OCI-LY7 (cell line): Measurements from ENCODE around the gene AREL1. TPM values are rescaled to one million over a fixed set of nuclear protein-coding genes. Genes with fewer than 3 reads are reported as not detected.

Source experiments
- BruUV-seq: library from RNA; stranded (reverse); fragments of 400-500 nt; replicated peaks from 2 replicates; lab custom pipeline; 2021; lab: Mats Ljungman, UMichigan
- CTCF ChIA-PET: fragments of 300-600 bp; sonication (Branson Sonifier 250); formaldehyde crosslinking; loops from one replicate; lab custom pipeline; 2022; ENCODE audit warnings: antibody characterized with exemption; ENCODE audit not compliant: unreplicated experiment; lab: Charles Lee
- POLR2A ChIA-PET: fragments of 300-600 bp; sonication (Branson Sonifier 250); formaldehyde crosslinking; loops from one replicate; lab custom pipeline; 2022; ENCODE audit warnings: antibody characterized with exemption; lab: Charles Lee
- DNase-seq: peaks from one replicate; pipeline ENCODE4 v3.0.0-alpha.2; 2015; ENCODE audit warnings: low spot score
- H2AFZ ChIP-seq: fragments of 200-600 bp; sonication (generic), shearing (Covaris generic); 2 replicates; pipeline ENCODE4 v1.6.1; 2014; ENCODE audit warnings: mild to moderate bottlenecking, antibody characterized with exemption, low read length, moderate library complexity
- H3K27ac ChIP-seq: fragments of 200-600 bp; sonication (generic); 2 replicates; pipeline ENCODE4 v1.5.1; 2014; ENCODE audit warnings: mixed run types, low read depth, mild to moderate bottlenecking, moderate library complexity, low read length, inconsistent platforms; ENCODE audit not compliant: poor library complexity, severe bottlenecking
- H3K36me3 ChIP-seq: fragments of 200-600 bp; sonication (generic); 2 replicates; pipeline ENCODE4 v1.6.1; 2014; ENCODE audit warnings: mild to moderate bottlenecking, antibody characterized with exemption, low read length, moderate library complexity, mixed read lengths; ENCODE audit not compliant: insufficient read depth
- H3K4me1 ChIP-seq: fragments of 200-600 bp; sonication (generic); 2 replicates; pipeline ENCODE4 v1.5.1; 2014; ENCODE audit warnings: mild to moderate bottlenecking, low read length; ENCODE audit not compliant: insufficient read depth, poor library complexity, severe bottlenecking
- H3K4me2 ChIP-seq: fragments of 200-600 bp; sonication (generic); 2 replicates; pipeline ENCODE4 v1.6.1; 2014; ENCODE audit warnings: mild to moderate bottlenecking, low read length
- H3K4me3 ChIP-seq: fragments of 200-600 bp; sonication (generic); 2 replicates; pipeline ENCODE4 v1.5.1; 2014; ENCODE audit warnings: mild to moderate bottlenecking, low read depth, low read length; ENCODE audit not compliant: poor library complexity, severe bottlenecking
- H3K79me2 ChIP-seq: fragments of 200-600 bp; sonication (generic); 2 replicates; pipeline ENCODE4 v1.6.1; 2016; ENCODE audit warnings: low read depth, mild to moderate bottlenecking, low read length, moderate library complexity, mixed read lengths; ENCODE audit not compliant: insufficient read depth
- H3K9me2 ChIP-seq: fragments of 200-600 bp; sonication (generic); 2 replicates; pipeline ENCODE4 v1.6.1; 2016; ENCODE audit warnings: mild to moderate bottlenecking, low read length, mixed read lengths; ENCODE audit not compliant: insufficient read depth
- H3K9me3 ChIP-seq: fragments of 200-600 bp; sonication (generic); 2 replicates; pipeline ENCODE4 v1.6.1; 2014; ENCODE audit warnings: mild to moderate bottlenecking, mixed run types, low read length, mixed read lengths
- H4K20me1 ChIP-seq: fragments of 200-600 bp; sonication (generic); 2 replicates; pipeline ENCODE4 v1.6.1; 2014; ENCODE audit warnings: mild to moderate bottlenecking, antibody characterized with exemption, low read length, moderate library complexity, mixed read lengths; ENCODE audit not compliant: insufficient read depth
- CTCF ChIP-seq: fragments of 200-600 bp; sonication (generic); conservative IDR thresholded peaks from 2 replicates; pipeline ENCODE4 v1.5.1; 2014; ENCODE audit warnings: mild to moderate bottlenecking, antibody characterized with exemption, low read length, moderate library complexity, mixed read lengths
- EZH2phosphoT487 ChIP-seq: fragments of 200-600 bp; sonication (generic); IDR thresholded peaks from 2 replicates; pipeline ENCODE4 v1.6.1; 2018; ENCODE audit warnings: low read depth, borderline replicate concordance, mild to moderate bottlenecking, mixed run types, antibody characterized with exemption, low read length, moderate library complexity, mixed read lengths
- intact Hi-C: fragments of 100-400 bp; cut with micrococcal nuclease; formaldehyde crosslinking; loops from one replicate; pipeline ENCODE4 v1.10.0; 2022; ENCODE audit not compliant: unreplicated experiment
- total RNA-seq, 2 experiments: library from RNA; depleted of rRNA in 1 of 2; stranded (reverse); fragments of >200 nt in 1 of 2; shearing (Covaris generic) in 1 of 2; gene quantifications; 2 replicates each; pipeline ENCODE4 v1.2.3, GENCODE V29; 2014 to 2022

AREL1 gene
- total RNA-seq, 2 experiments from 2014 or later, result 30.5 to 37.8 TPM

- no TSS peak for BruUV-seq
- Histone ChIP-seq H3K4me3 (no peak overlapping the region), H4K20me1 (no peaks in the 10 kb centered on the region), H3K4me2 (no peak overlapping the region), H3K9me3 (no peaks in the 10 kb centered on the region), H2AFZ (no peak overlapping the region), H3K4me1 (no peaks in the 10 kb centered on the region), H3K36me3 (peaks cover 94% of the 10 kb centered on the region), H3K79me2 (no peaks in the 10 kb centered on the region), H3K27ac (no peak overlapping the region), H3K9me2 (no peaks in the 10 kb centered on the region)
- intact Hi-C loops, result no loop called here
- TF ChIP-seq CTCF, result no peak
- no peak for TF ChIP-seq EZH2phosphoT487
- CTCF ChIA-PET, result no interaction called here
- POLR2A ChIA-PET, result interaction anchor here (1.0 kb wide), 1 partner anchor 21 kb away, joined by 3 read pairs; no protein-coding TSS in a partner anchor
- DNase-seq, result no peak
Observed at GRCh38 chr14:74671789-74672188, 41.1 kb downstream of the AREL1 start.

GRCh38 chr14:74670726-74671411, 42.0 kb downstream of the AREL1 start:
- Histone ChIP-seq H3K9me3 (no peaks in the 10 kb centered on the region), H3K36me3 (peaks cover 92% of the 10 kb centered on the region), H4K20me1 (no peaks in the 10 kb centered on the region), H3K27ac (no peak overlapping the region), H3K9me2 (no peaks in the 10 kb centered on the region), H3K4me1 (no peaks in the 10 kb centered on the region), H2AFZ (no peak overlapping the region), H3K79me2 (no peaks in the 10 kb centered on the region), H3K4me2 (no peak overlapping the region), H3K4me3 (no peak overlapping the region)
- CTCF ChIA-PET, result no interaction called here
- no peak for TF ChIP-seq CTCF
- no peak for TF ChIP-seq EZH2phosphoT487
- no peak for DNase-seq
- no TSS peak for BruUV-seq
- POLR2A ChIA-PET, result interaction anchor here (0.6 to 1.6 kb wide), 3 partner anchors 9 to 1201 kb away, joined by 3 to 6 read pairs (median 5); no protein-coding TSS in a partner anchor
- intact Hi-C loops, result no loop called here

- intact Hi-C loops, result no loop called here
Observed at GRCh38 chr14:74669846-74670245, 43.0 kb downstream of the AREL1 start.

More at GRCh38 chr14:74669846-74670245, 43.0 kb downstream of the AREL1 start:
- Histone ChIP-seq H3K9me2 (no peaks in the 10 kb centered on the region), H3K4me2 (no peak overlapping the region), H3K9me3 (no peaks in the 10 kb centered on the region), H3K4me3 (no peak overlapping the region), H3K79me2 (no peaks in the 10 kb centered on the region), H4K20me1 (no peaks in the 10 kb centered on the region), H3K4me1 (no peaks in the 10 kb centered on the region), H2AFZ (no peak overlapping the region), H3K27ac (no peak overlapping the region), H3K36me3 (peaks cover 91% of the 10 kb centered on the region)
- ChIA-PET CTCF (no interaction called here), POLR2A (interaction anchor here (1.6 kb wide), 1 partner anchor 10 kb away, joined by 3 read pairs; no protein-coding TSS in a partner anchor)
- DNase-seq, result no peak
- TF ChIP-seq CTCF (no peak), EZH2phosphoT487 (no peak)
- no TSS peak for BruUV-seq
